HG03469 (cell line): Measurements from ENCODE around the gene EMD.
"Not testable (repeated sequence)": the region's sequence is repeated elsewhere in the genome, so short reads cannot be mapped to it uniquely, and the experiment has no call there.

Experiments
- ATAC-seq: cut with Tn5 transposase; IDR thresholded peaks from one replicate; pipeline ENCODE4 v1.9.1; 2021; ENCODE audit warnings: mild to moderate bottlenecking, moderate library complexity, moderate number of reproducible peaks; ENCODE audit not compliant: unreplicated experiment

Gene EMD

GRCh38 chrX:154378799-154379568 is at the start of gene EMD:
Gene EMD, plus strand, starts transcription at chrX:154379295. Its CDS starts 190 bp downstream, at chrX:154379485.
- peak; percentile 59 for ATAC-seq

GRCh38 chrX:154332561-154332960 is 46.5 kb upstream of the EMD start:
- no peak for ATAC-seq

GRCh38 chrX:154333116-154333515 is 46.0 kb upstream of the EMD start:
- no peak for ATAC-seq

DNA sequence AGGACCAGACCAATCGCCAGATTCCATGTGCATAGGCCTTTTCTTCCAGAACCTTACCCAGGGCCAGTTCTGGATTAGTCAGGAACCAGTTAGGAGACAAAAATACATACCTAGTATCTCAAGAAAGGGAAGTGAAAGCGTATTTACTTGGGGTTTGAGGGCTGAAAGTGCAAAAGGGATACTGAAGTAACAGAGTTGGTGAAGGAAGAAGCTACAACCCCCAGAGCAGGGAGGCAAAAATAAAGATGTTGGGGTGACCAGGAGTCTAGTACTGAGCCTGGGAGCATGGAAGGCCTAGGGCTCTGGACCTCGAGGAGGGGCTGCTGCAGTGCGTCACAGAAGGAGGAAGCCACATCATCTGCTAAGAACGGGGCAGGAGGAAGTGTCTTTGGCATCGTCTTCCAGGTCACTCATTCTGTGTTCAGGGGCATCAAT is 45.2 kb upstream of the EMD start:
- no peak for ATAC-seq

- no peak for ATAC-seq
Observed at GRCh38 chrX:154334496-154334895, 44.6 kb upstream of the EMD start.

DNA sequence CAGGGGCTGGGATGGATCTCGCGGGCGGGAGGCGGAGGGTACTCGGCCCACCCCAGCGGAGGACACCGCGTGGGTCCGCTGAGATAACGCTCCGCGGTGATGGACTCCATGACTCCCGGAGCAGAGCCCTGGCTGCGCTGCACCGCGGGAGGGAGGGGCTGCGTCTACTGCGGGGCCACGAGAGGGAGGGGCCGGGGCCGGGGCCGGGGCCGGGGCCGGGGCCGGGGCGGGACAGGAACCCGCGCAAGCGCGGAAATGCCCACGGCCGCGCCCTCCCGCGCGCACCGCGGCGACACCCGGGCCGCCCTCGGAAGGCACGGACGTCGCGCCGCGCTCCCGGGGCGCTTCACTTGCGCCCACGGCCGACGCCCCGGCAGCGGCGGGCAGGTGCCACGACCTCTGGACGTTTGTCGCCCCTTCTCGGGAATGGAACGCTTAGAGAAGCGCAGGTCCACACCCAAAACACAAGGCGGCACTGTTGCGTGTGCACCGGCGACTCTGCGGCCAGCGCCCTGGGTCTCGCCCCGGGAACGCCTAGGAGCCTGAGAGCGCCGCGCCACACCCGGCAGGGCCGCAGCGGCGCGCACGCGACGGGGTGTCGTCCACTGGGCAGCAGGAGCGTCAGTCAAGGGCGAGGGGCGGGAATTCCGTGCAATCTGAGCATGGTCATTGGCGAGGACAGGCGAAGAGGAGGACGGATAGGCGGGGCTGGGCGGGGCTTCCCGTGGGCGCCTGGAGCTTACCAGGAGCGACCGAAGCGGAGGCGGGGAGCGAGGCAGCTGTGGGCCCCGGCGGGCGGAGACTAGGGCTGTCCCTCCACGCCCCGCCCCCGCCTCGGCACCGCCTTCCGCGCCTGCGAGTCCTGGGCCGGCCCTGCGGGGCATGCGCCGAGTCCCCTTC is 37.4 kb upstream of the EMD start:
- ATAC-seq = peak; percentile 64

GRCh38 chrX:154343063-154343462 is 36.0 kb upstream of the EMD start:
- not testable (repeated sequence) for ATAC-seq

GRCh38 chrX:154343620-154344019 is 35.5 kb upstream of the EMD start:
- not testable (repeated sequence) for ATAC-seq

DNA sequence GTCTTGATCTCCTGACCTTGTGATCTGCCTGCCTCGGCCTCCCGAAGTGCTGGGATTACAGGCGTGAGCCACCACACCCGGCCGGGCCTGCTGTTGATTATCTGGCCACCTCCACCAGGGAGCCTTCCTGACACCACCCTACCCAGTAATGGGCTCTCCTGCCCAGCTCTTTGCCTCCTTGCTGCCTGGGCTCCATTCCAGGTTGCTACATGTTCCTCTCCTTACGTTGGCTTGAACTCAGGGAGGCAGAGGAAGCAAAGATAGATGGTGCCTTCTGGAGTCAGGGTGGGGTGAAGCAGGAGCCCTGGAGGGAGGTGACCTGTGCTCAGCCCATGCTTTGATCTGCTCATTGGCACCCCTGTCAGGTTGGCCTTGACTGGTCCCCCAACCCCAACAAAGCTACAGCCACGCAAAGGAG is 31.0 kb upstream of the EMD start:
- ATAC-seq = no peak

- no peak for ATAC-seq
Observed at GRCh38 chrX:154348646-154349358, 30.3 kb upstream of the EMD start.

GRCh38 chrX:154349359-154349935 is 29.6 kb upstream of the EMD start:
- ATAC-seq = no peak

GRCh38 chrX:154349979-154350378 is 29.1 kb upstream of the EMD start:
- no peak for ATAC-seq

DNA sequence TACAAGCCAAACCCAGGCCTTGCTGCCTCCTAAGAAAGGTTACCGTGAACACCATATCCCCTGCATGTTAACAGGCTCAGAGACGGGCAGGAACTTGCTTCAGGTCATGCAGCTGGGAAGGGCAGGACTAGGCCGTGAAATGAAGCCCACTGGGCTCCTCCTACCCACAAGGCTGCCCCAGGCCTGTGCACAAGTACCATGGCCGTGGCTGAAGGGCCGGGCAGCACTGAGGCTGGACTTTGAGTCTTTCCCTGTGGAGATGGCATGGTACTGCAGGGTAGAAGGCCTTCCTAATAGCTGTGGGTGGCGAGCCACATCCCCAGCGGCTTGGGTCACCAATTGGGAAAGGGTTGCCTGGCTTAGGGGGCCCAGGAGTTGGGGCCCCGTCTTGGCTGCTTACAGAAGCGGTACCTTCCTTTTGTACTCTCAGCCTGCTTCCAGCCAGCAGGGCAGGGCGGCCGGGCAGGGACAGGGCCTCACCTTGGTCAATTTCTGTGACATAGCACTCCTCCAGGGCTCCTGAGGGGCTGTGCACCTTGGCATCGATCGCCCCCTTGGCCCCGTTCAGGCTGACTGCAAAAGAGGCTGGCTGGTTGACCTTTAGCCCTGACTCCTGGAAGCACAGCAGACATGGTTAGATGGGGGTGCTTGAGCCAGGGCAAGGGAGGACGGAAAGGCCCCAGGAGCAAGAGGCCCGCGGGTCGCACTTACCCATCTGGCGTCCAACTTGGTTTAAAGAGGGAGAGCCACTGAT is 28.5 kb upstream of the EMD start:
- no peak for ATAC-seq

DNA sequence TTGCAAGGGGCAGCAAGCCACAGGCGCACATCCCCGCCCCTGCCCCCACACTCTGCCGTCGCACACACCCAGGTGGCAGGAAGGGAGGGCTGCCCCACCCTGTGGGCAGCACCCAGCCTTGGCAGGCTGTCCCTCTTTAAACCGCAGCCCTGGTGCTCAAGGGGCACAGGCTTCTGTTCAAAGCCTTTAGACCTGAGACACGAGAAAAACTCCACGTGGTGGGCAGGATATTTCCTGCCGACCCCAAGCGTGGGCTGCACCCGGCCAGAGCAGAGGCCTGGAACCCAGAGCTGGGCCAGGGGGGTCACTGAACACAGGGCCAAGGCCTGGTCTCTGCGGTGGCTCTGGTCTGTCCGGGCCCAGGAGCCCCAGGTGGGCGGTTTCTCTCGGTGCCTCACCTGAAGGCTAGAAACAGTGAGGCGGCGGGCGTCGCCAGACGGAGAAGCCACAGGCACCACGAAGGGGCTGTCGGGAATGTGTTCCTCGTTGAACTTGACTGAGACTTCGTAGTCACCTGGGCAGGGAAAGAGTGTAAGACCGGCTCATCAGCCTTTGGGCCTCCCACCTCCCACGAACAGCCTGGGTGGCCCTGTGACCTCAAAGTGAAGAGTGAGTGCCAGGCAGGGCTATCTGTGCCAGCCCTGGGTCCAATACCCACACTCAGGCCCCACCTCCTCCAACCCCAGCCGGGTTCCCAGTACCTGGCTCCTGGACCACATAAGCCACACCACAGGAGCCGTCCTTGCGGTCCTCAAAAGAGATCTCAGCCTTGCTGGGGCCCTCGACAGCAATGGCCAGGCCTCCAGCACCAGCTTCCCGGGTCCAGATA is 27.7 kb upstream of the EMD start:
- no peak for ATAC-seq

DNA sequence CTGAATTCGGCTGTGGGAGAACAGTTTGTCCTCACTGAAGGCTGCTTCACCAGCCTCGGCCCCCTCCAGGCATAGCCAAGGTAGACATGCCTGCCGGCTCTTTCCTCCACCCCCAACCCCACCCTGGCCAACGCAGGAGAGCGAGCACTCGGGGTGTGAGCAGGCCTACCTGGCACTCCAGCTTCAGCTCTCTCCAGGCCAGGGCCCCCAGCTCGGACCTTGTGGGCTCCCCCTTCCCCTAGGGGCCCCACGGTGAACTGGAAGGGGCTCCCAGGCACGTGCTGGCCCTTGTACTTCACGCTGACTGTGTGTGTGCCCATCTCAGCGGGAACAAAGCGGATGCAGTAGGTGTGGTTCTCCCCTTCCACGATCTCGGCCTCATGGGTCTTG is 27.1 kb upstream of the EMD start:
- ATAC-seq = no peak

GRCh38 chrX:154352466-154352865 is 26.6 kb upstream of the EMD start:
- no peak for ATAC-seq

DNA sequence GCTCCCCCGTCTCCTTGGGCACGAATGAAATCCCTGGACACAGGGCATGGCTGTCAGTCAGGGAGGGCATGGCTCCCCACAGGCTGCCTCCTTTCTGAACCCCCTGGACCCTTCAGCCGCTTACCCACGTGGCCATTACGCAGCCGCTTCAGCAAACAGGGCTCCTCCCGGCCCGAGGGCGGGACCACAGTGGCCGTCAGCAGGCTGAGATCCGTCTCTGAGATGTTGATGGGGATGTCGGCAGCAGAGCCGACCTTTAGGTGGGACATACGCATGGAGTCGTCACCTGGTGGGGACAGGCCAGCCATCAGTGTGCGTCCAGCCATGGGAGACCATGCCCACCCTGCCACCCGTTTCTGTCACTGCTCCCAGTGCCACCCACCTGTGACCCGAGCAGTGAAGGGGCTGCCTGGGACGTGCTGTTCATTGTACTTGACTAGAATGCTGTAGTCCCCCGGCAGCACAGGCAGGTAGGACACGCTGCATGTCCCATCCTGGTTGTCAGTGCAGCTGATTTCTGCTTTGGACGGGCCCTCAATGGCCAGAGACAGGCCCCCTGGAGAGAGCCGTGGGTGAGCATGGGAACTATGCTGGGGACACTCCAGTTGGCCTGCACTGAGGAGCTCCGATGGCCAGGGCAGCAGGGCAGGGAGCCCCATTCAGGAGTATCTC is 25.8 kb upstream of the EMD start:
- ATAC-seq = no peak

DNA sequence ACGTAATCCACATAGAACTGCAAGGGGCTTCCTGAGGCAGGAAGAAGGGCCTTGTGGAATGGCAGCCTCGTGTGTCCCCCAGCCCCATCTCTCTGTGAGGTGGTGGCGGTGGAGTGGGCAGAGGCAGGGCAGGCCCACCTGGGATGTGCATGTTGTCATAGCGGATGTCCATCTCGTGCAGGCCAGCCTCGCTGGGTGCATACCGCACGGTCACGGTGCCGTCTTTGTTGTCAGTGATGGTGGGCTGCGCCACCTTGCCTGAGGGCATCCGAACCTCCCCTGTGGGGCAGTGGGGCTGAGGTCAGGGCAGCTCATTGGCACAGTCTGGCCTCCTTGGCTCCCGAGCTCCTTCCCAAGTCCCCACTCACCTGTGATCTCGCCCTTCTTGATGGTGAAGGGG is 25.1 kb upstream of the EMD start:
- ATAC-seq = no peak

- ATAC-seq = no peak
Observed at GRCh38 chrX:154354516-154354915, 24.6 kb upstream of the EMD start.
